Keratinocyte (primary cell): ENCODE measurements around the gene LHFPL6. TPM values are rescaled to one million over a fixed set of nuclear protein-coding genes. Genes with fewer than 3 reads are reported as not detected.

Experiments used
- DNase-seq: peaks from one replicate; pipeline ENCODE4 v3.0.0-alpha.2; 2011; ENCODE audit warnings: low read depth, missing footprints, low spot score
- FAIRE-seq: peaks from 2 replicates; lab custom pipeline; 2011; peaks lifted over from hg19 to GRCh38; lab: Jason Lieb, UNC
- H2AFZ ChIP-seq: 2 replicates; pipeline ENCODE4 v1.6.0; 2012; ENCODE audit warnings: low read length, control low read depth, inconsistent platforms; ENCODE audit not compliant: control insufficient read depth
- H3K27ac ChIP-seq: 2 replicates; pipeline ENCODE4 v1.5.1; 2011; ENCODE audit warnings: low read length; ENCODE audit not compliant: control insufficient read depth, insufficient read depth
- H3K27me3 ChIP-seq: 3 replicates; pipeline ENCODE4 v1.6.0; 2011; ENCODE audit warnings: low read length; ENCODE audit not compliant: control insufficient read depth, insufficient read depth; ENCODE audit errors: extremely low read depth
- H3K36me3 ChIP-seq, 2 experiments: 2 replicates in 1 of 2; 3 replicates in 1 of 2; pipeline ENCODE4 v1.5.1; 2011; ENCODE audit warnings: low read length in 2 of 2, mild to moderate bottlenecking in 1 of 2; ENCODE audit not compliant: control insufficient read depth in 2 of 2, insufficient read depth in 2 of 2; ENCODE audit errors: extremely low read depth in 1 of 2
- H3K4me1 ChIP-seq: 3 replicates; pipeline ENCODE4 v1.5.1; 2011; ENCODE audit warnings: low read length; ENCODE audit not compliant: control insufficient read depth, insufficient read depth; ENCODE audit errors: extremely low read depth
- H3K4me2 ChIP-seq: 3 replicates; pipeline ENCODE4 v1.6.0; 2011; ENCODE audit warnings: low read depth, low read length; ENCODE audit not compliant: control insufficient read depth, insufficient read depth; ENCODE audit errors: extremely low read depth
- H3K4me3 ChIP-seq, 3 experiments: fragments of 200-600 bp in 1 of 3; sonication (generic) in 1 of 3; 2 replicates in 2 of 3; 3 replicates in 1 of 3; pipeline ENCODE4 v1.5.1; 2011 to 2016; ENCODE audit warnings: low read length in 3 of 3, mild to moderate bottlenecking in 3 of 3, control low read depth in 2 of 3, inconsistent platforms in 1 of 3, low read depth in 1 of 3, mixed read lengths in 1 of 3, mixed run types in 1 of 3, moderate library complexity in 1 of 3; ENCODE audit not compliant: control insufficient read depth in 2 of 3, insufficient read depth in 2 of 3; ENCODE audit errors: extremely low read depth in 1 of 3
- H3K79me2 ChIP-seq: 2 replicates; pipeline ENCODE4 v1.6.0; 2012; ENCODE audit warnings: low read length; ENCODE audit not compliant: control insufficient read depth, insufficient read depth
- H3K9ac ChIP-seq: 3 replicates; pipeline ENCODE4 v1.6.0; 2011; ENCODE audit warnings: low read length; ENCODE audit not compliant: control insufficient read depth, insufficient read depth; ENCODE audit errors: extremely low read depth
- H3K9me1 ChIP-seq: 3 replicates; pipeline ENCODE4 v1.6.0; 2011; ENCODE audit warnings: low read length; ENCODE audit not compliant: control insufficient read depth, insufficient read depth; ENCODE audit errors: extremely low read depth
- H3K9me3 ChIP-seq: 2 replicates; pipeline ENCODE4 v1.5.1; 2012; ENCODE audit warnings: low read depth, low read length; ENCODE audit not compliant: control insufficient read depth
- H4K20me1 ChIP-seq: 3 replicates; pipeline ENCODE4 v1.6.0; 2011; ENCODE audit warnings: low read length; ENCODE audit not compliant: control insufficient read depth, insufficient read depth; ENCODE audit errors: extremely low read depth
- EZH2 ChIP-seq: IDR thresholded peaks from one replicate; pipeline ENCODE4 v1.6.1; 2012; ENCODE audit warnings: inconsistent platforms, mild to moderate bottlenecking, low read length, moderate library complexity
- dilution Hi-C: fragments of 300-500 bp; cut with MboI; formaldehyde crosslinking; loops from one replicate; pipeline ENCODE4 v1.7.0; 2020; ENCODE audit warnings: low sequenced_read_pairs; ENCODE audit not compliant: extremely low pct_ligation_motif_present
- polyA plus RNA-seq, 5 experiments: library from polyadenylated mRNA; depleted of rRNA in 3 of 5; stranded (reverse) in 3 of 5; stranded (forward) in 1 of 5; unstranded in 1 of 5; fragments of >200 nt; gene quantifications; 1 replicate in 1 of 5; 2 replicates in 3 of 5; 3 replicates in 1 of 5; pipeline versions ENCODE4 v1.2.1 to v1.2.3, GENCODE V29; 2011 to 2012; ENCODE audit warnings: missing spikeins in 2 of 5, low read depth in 1 of 5, low replicate concordance in 1 of 5
- TF ChIP-seq, protein P1 (sequence below), 3 experiments: IDR thresholded peaks in 1 of 3; conservative IDR thresholded peaks in 1 of 3; optimal IDR thresholded peaks in 1 of 3; 2 replicates in 2 of 3; 3 replicates in 1 of 3; pipeline versions ENCODE3 to v1.5.1; 2011; ENCODE audit warnings: low read length in 3 of 3, mild to moderate bottlenecking in 3 of 3, moderate library complexity in 2 of 3, control low read depth in 1 of 3, inconsistent platforms in 1 of 3; ENCODE audit not compliant: insufficient read depth in 2 of 3; ENCODE audit errors: extremely low read depth in 1 of 3

The LHFPL6 gene
- polyA plus RNA-seq, 1 donor (not counting 4 experiments of a cell fraction or from before 2014, with no cell fraction given) = 15.8 TPM

DNA sequence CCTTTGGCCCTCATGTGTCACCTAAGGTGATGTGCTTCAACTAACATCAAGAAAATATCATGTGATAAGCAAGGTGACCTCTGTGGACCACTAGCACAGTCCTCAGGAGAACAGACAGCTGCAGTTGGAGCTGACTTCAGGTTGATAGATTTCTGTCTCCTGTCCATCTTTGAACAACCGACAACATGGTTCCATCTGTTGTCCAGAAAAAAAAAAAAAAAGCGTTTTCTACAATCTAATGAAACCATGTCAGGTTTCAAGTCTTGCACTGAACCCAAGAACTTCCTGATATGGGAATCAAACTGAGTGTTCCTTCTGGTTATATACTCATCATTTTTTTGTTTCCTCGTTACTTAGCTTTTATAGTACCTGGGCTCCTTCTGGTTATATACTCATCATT lies 75.7 kb downstream of the LHFPL6 start:
- H3K27ac ChIP-seq = peak overlapping the region; percentile 42
- peaks cover 38% of the 10 kb centered on the region for H3K4me1 ChIP-seq
- H3K4me3 ChIP-seq = no peak overlapping the region
- no peaks in the 10 kb centered on the region for H3K36me3 ChIP-seq
- H3K9me1 ChIP-seq = no peaks in the 10 kb centered on the region
- TF ChIP-seq, protein P1, sequence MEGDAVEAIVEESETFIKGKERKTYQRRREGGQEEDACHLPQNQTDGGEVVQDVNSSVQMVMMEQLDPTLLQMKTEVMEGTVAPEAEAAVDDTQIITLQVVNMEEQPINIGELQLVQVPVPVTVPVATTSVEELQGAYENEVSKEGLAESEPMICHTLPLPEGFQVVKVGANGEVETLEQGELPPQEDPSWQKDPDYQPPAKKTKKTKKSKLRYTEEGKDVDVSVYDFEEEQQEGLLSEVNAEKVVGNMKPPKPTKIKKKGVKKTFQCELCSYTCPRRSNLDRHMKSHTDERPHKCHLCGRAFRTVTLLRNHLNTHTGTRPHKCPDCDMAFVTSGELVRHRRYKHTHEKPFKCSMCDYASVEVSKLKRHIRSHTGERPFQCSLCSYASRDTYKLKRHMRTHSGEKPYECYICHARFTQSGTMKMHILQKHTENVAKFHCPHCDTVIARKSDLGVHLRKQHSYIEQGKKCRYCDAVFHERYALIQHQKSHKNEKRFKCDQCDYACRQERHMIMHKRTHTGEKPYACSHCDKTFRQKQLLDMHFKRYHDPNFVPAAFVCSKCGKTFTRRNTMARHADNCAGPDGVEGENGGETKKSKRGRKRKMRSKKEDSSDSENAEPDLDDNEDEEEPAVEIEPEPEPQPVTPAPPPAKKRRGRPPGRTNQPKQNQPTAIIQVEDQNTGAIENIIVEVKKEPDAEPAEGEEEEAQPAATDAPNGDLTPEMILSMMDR (optimal IDR thresholded peaks at IDR 0.05 in 1 of 3, IDR thresholded peaks at IDR 0.05 in 1 of 3, conservative IDR thresholded peaks at IDR 0.05 in 1 of 3; ENCODE audit: extremely low read depth in 1 of 3, insufficient read depth in 2 of 3, low read length in 3 of 3) = no peak
- TF ChIP-seq EZH2 = no peak
- H4K20me1 ChIP-seq = no peaks in the 10 kb centered on the region
- DNase-seq = no peak
- FAIRE-seq = peak; percentile 57
- dilution Hi-C loops = no loop called here
- H3K9ac ChIP-seq = no peak overlapping the region
- peak overlapping the region; percentile 34 for H3K4me2 ChIP-seq
- no peak overlapping the region for H2AFZ ChIP-seq
- H3K79me2 ChIP-seq = peaks cover 2% of the 10 kb centered on the region
- no peaks in the 10 kb centered on the region for H3K27me3 ChIP-seq
- no peaks in the 10 kb centered on the region for H3K9me3 ChIP-seq

DNA sequence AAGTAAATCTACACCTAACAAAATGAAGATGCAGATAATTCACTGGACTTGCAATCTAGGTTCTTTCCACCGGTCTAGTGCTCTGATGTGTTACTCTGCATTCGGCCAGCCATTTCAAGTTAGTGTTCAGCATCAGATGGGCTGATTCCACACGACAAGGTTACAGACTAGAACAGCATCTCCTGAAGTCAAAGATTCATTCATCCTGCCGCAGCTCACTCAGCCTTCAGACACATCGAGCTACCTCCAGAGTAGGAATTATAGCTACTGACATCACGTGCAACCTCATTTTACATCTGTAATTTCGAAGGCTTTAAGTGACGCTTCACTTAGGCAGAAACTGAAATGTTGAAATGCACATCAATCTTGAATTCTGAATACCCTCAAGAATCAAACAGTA lies 76.5 kb downstream of the LHFPL6 start:
- dilution Hi-C loops = no loop called here
- Histone ChIP-seq H3K4me1 (peaks cover 35% of the 10 kb centered on the region), H3K9me3 (no peaks in the 10 kb centered on the region), H3K27me3 (no peaks in the 10 kb centered on the region), H3K4me3 (no peak overlapping the region), H2AFZ (no peak overlapping the region), H3K9me1 (no peaks in the 10 kb centered on the region), H3K4me2 (no peak overlapping the region), H3K9ac (no peak overlapping the region), H3K27ac (no peak overlapping the region), H3K36me3 (no peaks in the 10 kb centered on the region), H4K20me1 (no peaks in the 10 kb centered on the region), H3K79me2 (peaks cover 2% of the 10 kb centered on the region)
- TF ChIP-seq EZH2 = no peak
- TF ChIP-seq, protein P1 (optimal IDR thresholded peaks at IDR 0.05 in 1 of 3, IDR thresholded peaks at IDR 0.05 in 1 of 3, conservative IDR thresholded peaks at IDR 0.05 in 1 of 3; ENCODE audit: extremely low read depth in 1 of 3, insufficient read depth in 2 of 3, low read length in 3 of 3) = no peak
- FAIRE-seq = peak; percentile 36
- no peak for DNase-seq
